ENCODE results near the gene TTC4. TPM values are rescaled to one million over a fixed set of nuclear protein-coding genes. Genes with fewer than 3 reads are reported as not detected.

The TTC4 gene
- total and polyA plus RNA-seq, 2 of the 4 experiments (the other 2 are of a cell fraction), result 21.6 to 27.1 TPM

DNA sequence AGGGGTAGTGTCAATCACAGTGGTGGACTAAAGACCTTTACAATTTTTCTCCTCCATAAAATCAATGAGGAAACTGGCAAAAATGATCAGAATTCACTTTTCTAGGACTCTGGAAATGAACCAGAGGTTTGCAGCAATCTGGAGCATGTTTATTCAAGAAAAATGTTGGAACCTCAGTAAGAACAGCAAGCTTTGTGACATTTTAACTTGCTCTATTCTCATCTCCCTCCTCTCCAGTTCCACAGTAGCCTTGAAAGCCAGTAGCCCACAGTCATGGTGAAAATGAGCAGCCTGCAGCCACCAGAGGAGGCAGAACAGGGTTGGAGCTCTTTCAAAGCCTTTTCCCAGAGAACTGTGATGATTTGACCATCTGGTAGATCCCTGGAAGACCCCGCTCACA lies 9.1 kb downstream of the TTC4 start:
- no peak overlapping the region for H4K5ac ChIP-seq (ENCODE audit: low read depth, low read length)
- H3K27me3 ChIP-seq (ENCODE audit: control insufficient read depth, insufficient read depth, low read length), result no peaks in the 10 kb centered on the region
- H3K79me1 ChIP-seq (ENCODE audit: low read depth in 1 of 2, low read length in 2 of 2), result no peaks in the 10 kb centered on the region; a peak in 1 of 4 replicates
- no peak overlapping the region for H2AK5ac ChIP-seq (ENCODE audit: low read depth, low read length)
- H3K9me3 ChIP-seq (ENCODE audit: control insufficient read depth, insufficient read depth, low read length), result peaks cover 6% of the 10 kb centered on the region
- H3K23ac ChIP-seq (ENCODE audit: low read depth, low read length), result no peak overlapping the region
- TF ChIP-seq NFE2L2 (IDR thresholded peaks at IDR 0.05; ENCODE audit: low read depth, low read length) (no peak), MXI1 (IDR thresholded peaks at IDR 0.05; ENCODE audit: borderline replicate concordance, low read depth, low read length) (no peak)
- no peak overlapping the region for H3K18ac ChIP-seq (ENCODE audit: low read depth, low read length)
- in situ Hi-C loops (cut with MboI; ENCODE audit: low sequenced_read_pairs), result no loop called here
- H4K20me1 ChIP-seq (ENCODE audit: insufficient read depth, low read length), result no peaks in the 10 kb centered on the region
- no peak overlapping the region for H2AK9ac ChIP-seq (replicated peaks; ENCODE audit: low read depth, low read length, poor library complexity)
- dilution Hi-C loops (cut with HindIII; ENCODE audit: low sequenced_read_pairs, unreplicated experiment), result no loop called here
- H2BK20ac ChIP-seq (ENCODE audit: low read depth, low read length), result no peak overlapping the region
- no peak overlapping the region for H2BK15ac ChIP-seq (ENCODE audit: low read depth, low read length)
- intact Hi-C loops (cut with micrococcal nuclease), result no loop called here
- H3K4me1 ChIP-seq (ENCODE audit: control insufficient read depth, insufficient read depth, low read length), result peaks cover 3% of the 10 kb centered on the region; the same call in 1 of the 2 replicates
- no peak overlapping the region for H4K91ac ChIP-seq (ENCODE audit: insufficient read depth, low read depth, low read length)
- H2BK120ac ChIP-seq (ENCODE audit: low read depth, low read length), result no peak overlapping the region
- no peak overlapping the region for H2BK5ac ChIP-seq (ENCODE audit: low read depth, low read length, poor library complexity, severe bottlenecking)
- no peak overlapping the region for H3K9ac ChIP-seq (ENCODE audit: low read depth, low read length)
- DNase-seq (no peak), ATAC-seq (ENCODE audit: low read depth) (no peak)
- H3K36me3 ChIP-seq (ENCODE audit: control insufficient read depth, insufficient read depth, low read length), result peaks cover 29% of the 10 kb centered on the region
- WGBS, 2 experiments (ENCODE audit: extremely low coverage in 2 of 2, insufficient read length in 1 of 2), result no CpG with 5 or more reads among the region's 1 CpG
- no peak overlapping the region for H3K4me3 ChIP-seq (ENCODE audit: insufficient read depth, low read depth, low read length)
- BruUV-seq (replicated peaks), result no TSS peak
- ChIA-PET POLR2A (ENCODE audit: unreplicated experiment) (no interaction called here), CTCF (interaction anchor here (0.7 kb wide), 1 partner anchor 20 kb away, joined by 3 read pairs; no protein-coding TSS in a partner anchor)
- no peak overlapping the region for H2AFZ ChIP-seq (replicated peaks; ENCODE audit: low read length, poor library complexity)
- no peak overlapping the region for H4K8ac ChIP-seq (ENCODE audit: low read depth in 2 of 2, low read length in 2 of 2)
- peaks cover 3% of the 10 kb centered on the region; the same call in 1 of the 2 replicates for H3K9me1 ChIP-seq (ENCODE audit: insufficient read depth, low read length)
- H3K4ac ChIP-seq (ENCODE audit: low read depth, low read length), result no peak overlapping the region
- H3K56ac ChIP-seq (ENCODE audit: extremely low read depth, insufficient read depth, low read length), result no peak overlapping the region
- no peak overlapping the region for H3K14ac ChIP-seq (replicated peaks; ENCODE audit: low read depth, low read length)
- no peak overlapping the region for H3K4me2 ChIP-seq (ENCODE audit: low read depth, low read length)
- H3K27ac ChIP-seq (ENCODE audit: insufficient read depth, low read length), result no peak overlapping the region

Measured in IMR-90 (cell line).